ENCODE measurements around the gene RASD2.

The RASD2 gene

GRCh38 chr22:35597692-35598395, 57.2 kb downstream of the RASD2 start:
- WGBS, result 92% methylated on average over 16 of the region's 16 CpGs

GRCh38 chr22:35598396-35598710, 57.7 kb downstream of the RASD2 start:
- no peak overlapping the region for H2AK5ac ChIP-seq (ENCODE audit: low read length, severe bottlenecking)
- no peak overlapping the region for H3K4ac ChIP-seq (ENCODE audit: low read depth in 1 of 2, low read length in 2 of 2)
- H4K8ac ChIP-seq (ENCODE audit: low read length), result no peak overlapping the region
- H3K27ac ChIP-seq (ENCODE audit: low read length, poor library complexity, severe bottlenecking), result no peak overlapping the region
- no peak overlapping the region for H3K4me2 ChIP-seq (ENCODE audit: low read length, poor library complexity, severe bottlenecking)
- H3K14ac ChIP-seq (ENCODE audit: low read length in 2 of 2), result peak overlapping the region in 1 of 2 experiments; percentile 11
- H3K27me3 ChIP-seq (ENCODE audit: control insufficient read depth in 1 of 2, insufficient read depth in 1 of 2, low read length in 2 of 2), result peaks cover 0 to 3% of the 10 kb centered on the region in 2 experiments
- no peak overlapping the region for H3K4me3 ChIP-seq (ENCODE audit: insufficient read depth in 1 of 2, low read depth in 1 of 2, low read length in 2 of 2)
- no peaks in the 10 kb centered on the region for H3K9me3 ChIP-seq (ENCODE audit: control insufficient read depth, low read length)
- H2BK15ac ChIP-seq (ENCODE audit: low read depth, poor library complexity, severe bottlenecking), result no peak overlapping the region
- WGBS, result 92% methylated on average over 4 of the region's 4 CpGs
- H4K91ac ChIP-seq (ENCODE audit: low read length), result no peak overlapping the region
- no peak overlapping the region for H3K9ac ChIP-seq (ENCODE audit: low read length)
- H2BK120ac ChIP-seq (ENCODE audit: low read depth, low read length), result no peak overlapping the region
- H2BK12ac ChIP-seq (ENCODE audit: low read length in 2 of 2), result no peak overlapping the region
- H3K23ac ChIP-seq (ENCODE audit: low read length in 2 of 2), result peak overlapping the region in 1 of 2 experiments; percentile 50
- H2BK5ac ChIP-seq (ENCODE audit: low read depth, low read length, poor library complexity, severe bottlenecking), result no peak overlapping the region
- H3K18ac ChIP-seq (ENCODE audit: low read depth in 1 of 2, low read length in 2 of 2), result no peak overlapping the region
- H3K36me3 ChIP-seq (ENCODE audit: control insufficient read depth in 1 of 2, insufficient read depth in 2 of 2, low read depth in 1 of 2, low read length in 2 of 2), result no peaks in the 10 kb centered on the region
- no peak for DNase-seq
- H3K79me1 ChIP-seq (replicated peaks; ENCODE audit: low read length, poor library complexity, severe bottlenecking), result no peaks in the 10 kb centered on the region
- peaks cover 4% of the 10 kb centered on the region for H3K4me1 ChIP-seq (ENCODE audit: control insufficient read depth, insufficient read depth, low read depth, low read length)
- H2AFZ ChIP-seq (ENCODE audit: low read depth, low read length), result no peak overlapping the region

More at GRCh38 chr22:35597692-35598395, 57.2 kb downstream of the RASD2 start:
- Histone ChIP-seq H3K36me3 (ENCODE audit: control insufficient read depth in 1 of 2, insufficient read depth in 2 of 2, low read depth in 1 of 2, low read length in 2 of 2) (no peaks in the 10 kb centered on the region), H3K4ac (ENCODE audit: low read depth in 1 of 2, low read length in 2 of 2) (no peak overlapping the region), H3K27me3 (ENCODE audit: control insufficient read depth in 1 of 2, insufficient read depth in 1 of 2, low read length in 2 of 2) (peaks cover 0 to 3% of the 10 kb centered on the region in 2 experiments), H3K4me2 (ENCODE audit: low read length, poor library complexity, severe bottlenecking) (no peak overlapping the region), H2BK15ac (ENCODE audit: low read depth, poor library complexity, severe bottlenecking) (no peak overlapping the region), H2AK5ac (ENCODE audit: low read length, severe bottlenecking) (no peak overlapping the region), H3K79me1 (replicated peaks; ENCODE audit: low read length, poor library complexity, severe bottlenecking) (no peaks in the 10 kb centered on the region), H3K27ac (ENCODE audit: low read length, poor library complexity, severe bottlenecking) (no peak overlapping the region), H4K8ac (ENCODE audit: low read length) (no peak overlapping the region), H3K9ac (ENCODE audit: low read length) (no peak overlapping the region), H3K23ac (ENCODE audit: low read length in 2 of 2) (no peak overlapping the region), H3K18ac (ENCODE audit: low read depth in 1 of 2, low read length in 2 of 2) (no peak overlapping the region), H3K4me1 (ENCODE audit: control insufficient read depth, insufficient read depth, low read depth, low read length) (peaks cover 4% of the 10 kb centered on the region), H2AFZ (ENCODE audit: low read depth, low read length) (no peak overlapping the region), H2BK120ac (ENCODE audit: low read depth, low read length) (no peak overlapping the region), H3K9me3 (ENCODE audit: control insufficient read depth, low read length) (no peaks in the 10 kb centered on the region), H3K4me3 (ENCODE audit: insufficient read depth in 1 of 2, low read depth in 1 of 2, low read length in 2 of 2) (no peak overlapping the region), H3K14ac (ENCODE audit: low read length in 2 of 2) (peak overlapping the region in 1 of 2 experiments; percentile 11), H2BK12ac (ENCODE audit: low read length in 2 of 2) (no peak overlapping the region), H2BK5ac (ENCODE audit: low read depth, low read length, poor library complexity, severe bottlenecking) (no peak overlapping the region), H4K91ac (ENCODE audit: low read length) (no peak overlapping the region)
- no peak for DNase-seq

DNA sequence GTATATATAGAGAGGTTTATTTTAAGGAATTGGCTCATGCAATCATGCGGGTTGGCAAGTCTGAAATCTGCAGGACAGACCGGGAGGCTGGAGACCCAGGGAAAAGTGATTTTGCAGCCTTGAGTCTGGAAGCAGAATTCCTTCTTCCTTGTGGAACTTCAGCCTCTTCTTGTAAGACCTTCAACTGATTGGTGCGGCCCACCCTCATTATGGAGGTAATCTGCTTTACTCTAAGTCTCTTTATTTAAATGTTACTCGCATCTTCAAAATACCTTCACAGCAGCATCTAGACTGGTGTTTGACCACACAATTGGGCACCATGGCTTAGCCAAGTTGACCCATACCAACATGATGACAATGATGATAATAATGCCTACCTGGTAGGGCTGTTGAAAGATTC, 58.7 kb downstream of the RASD2 start:
- DNase-seq, result no peak
- Histone ChIP-seq H3K36me3 (ENCODE audit: control insufficient read depth in 1 of 2, insufficient read depth in 2 of 2, low read depth in 1 of 2, low read length in 2 of 2) (no peaks in the 10 kb centered on the region), H2BK12ac (ENCODE audit: low read length in 2 of 2) (no peak overlapping the region), H4K8ac (ENCODE audit: low read length) (no peak overlapping the region), H3K18ac (ENCODE audit: low read depth in 1 of 2, low read length in 2 of 2) (no peak overlapping the region), H2BK15ac (ENCODE audit: low read depth, poor library complexity, severe bottlenecking) (no peak overlapping the region), H3K27ac (ENCODE audit: low read length, poor library complexity, severe bottlenecking) (no peak overlapping the region), H2AFZ (ENCODE audit: low read depth, low read length) (no peak overlapping the region), H3K4me1 (ENCODE audit: control insufficient read depth, insufficient read depth, low read depth, low read length) (peaks cover 4% of the 10 kb centered on the region), H3K27me3 (ENCODE audit: control insufficient read depth in 1 of 2, insufficient read depth in 1 of 2, low read length in 2 of 2) (peaks cover 0 to 3% of the 10 kb centered on the region in 2 experiments), H2BK120ac (ENCODE audit: low read depth, low read length) (no peak overlapping the region), H3K4ac (ENCODE audit: low read depth in 1 of 2, low read length in 2 of 2) (no peak overlapping the region), H3K23ac (ENCODE audit: low read length in 2 of 2) (no peak overlapping the region), H3K9me3 (ENCODE audit: control insufficient read depth, low read length) (no peaks in the 10 kb centered on the region), H3K9ac (ENCODE audit: low read length) (no peak overlapping the region), H2AK5ac (ENCODE audit: low read length, severe bottlenecking) (no peak overlapping the region), H3K14ac (ENCODE audit: low read length in 2 of 2) (no peak overlapping the region), H3K79me1 (replicated peaks; ENCODE audit: low read length, poor library complexity, severe bottlenecking) (no peaks in the 10 kb centered on the region), H4K91ac (ENCODE audit: low read length) (no peak overlapping the region), H3K4me3 (ENCODE audit: insufficient read depth in 1 of 2, low read depth in 1 of 2, low read length in 2 of 2) (no peak overlapping the region), H2BK5ac (ENCODE audit: low read depth, low read length, poor library complexity, severe bottlenecking) (no peak overlapping the region), H3K4me2 (ENCODE audit: low read length, poor library complexity, severe bottlenecking) (no peak overlapping the region)
- 98% methylated on average over 4 of the region's 4 CpGs for WGBS

DNA sequence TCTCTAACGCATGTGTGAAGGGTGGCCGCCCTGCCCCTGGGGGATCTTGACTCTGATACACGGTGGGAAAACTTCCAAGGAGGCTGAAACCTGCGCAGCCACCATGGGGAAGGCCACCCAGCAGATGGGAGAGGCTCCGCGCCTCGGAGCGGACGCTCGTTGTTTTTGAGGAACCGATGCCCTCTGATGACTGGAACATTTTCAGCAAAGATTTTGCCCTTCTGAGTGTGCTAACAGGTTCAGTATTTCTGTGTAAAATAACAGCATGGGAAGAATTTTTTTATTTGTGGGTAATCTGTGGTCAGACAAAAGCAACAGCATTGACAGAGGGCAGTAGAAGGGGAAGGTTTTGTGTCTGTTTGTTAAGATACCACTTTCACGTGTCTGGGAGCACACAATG, 59.8 kb downstream of the RASD2 start:
- no peak overlapping the region for H2BK120ac ChIP-seq (ENCODE audit: low read depth, low read length)
- no peak overlapping the region for H3K4me3 ChIP-seq (ENCODE audit: insufficient read depth in 1 of 2, low read depth in 1 of 2, low read length in 2 of 2)
- no peak overlapping the region for H2AFZ ChIP-seq (ENCODE audit: low read depth, low read length)
- H3K4me1 ChIP-seq (ENCODE audit: control insufficient read depth, insufficient read depth, low read depth, low read length), result peaks cover 4% of the 10 kb centered on the region
- H2BK5ac ChIP-seq (ENCODE audit: low read depth, low read length, poor library complexity, severe bottlenecking), result no peak overlapping the region
- H4K91ac ChIP-seq (ENCODE audit: low read length), result no peak overlapping the region
- H2BK12ac ChIP-seq (ENCODE audit: low read length in 2 of 2), result no peak overlapping the region
- no peak overlapping the region for H3K23ac ChIP-seq (ENCODE audit: low read length in 2 of 2)
- 84% methylated on average over 12 of the region's 12 CpGs for WGBS
- no peak for DNase-seq
- H2AK5ac ChIP-seq (ENCODE audit: low read length, severe bottlenecking), result no peak overlapping the region
- no peak overlapping the region for H3K27ac ChIP-seq (ENCODE audit: low read length, poor library complexity, severe bottlenecking)
- H3K36me3 ChIP-seq (ENCODE audit: control insufficient read depth in 1 of 2, insufficient read depth in 2 of 2, low read depth in 1 of 2, low read length in 2 of 2), result no peaks in the 10 kb centered on the region
- no peak overlapping the region for H3K4me2 ChIP-seq (ENCODE audit: low read length, poor library complexity, severe bottlenecking)
- no peaks in the 10 kb centered on the region for H3K79me1 ChIP-seq (replicated peaks; ENCODE audit: low read length, poor library complexity, severe bottlenecking)
- no peak overlapping the region for H3K4ac ChIP-seq (ENCODE audit: low read depth in 1 of 2, low read length in 2 of 2)
- no peak overlapping the region for H3K14ac ChIP-seq (ENCODE audit: low read length in 2 of 2)
- peaks cover 0 to 6% of the 10 kb centered on the region in 2 experiments for H3K27me3 ChIP-seq (ENCODE audit: control insufficient read depth in 1 of 2, insufficient read depth in 1 of 2, low read length in 2 of 2)
- H3K18ac ChIP-seq (ENCODE audit: low read depth in 1 of 2, low read length in 2 of 2), result no peak overlapping the region
- H4K8ac ChIP-seq (ENCODE audit: low read length), result peak overlapping the region; percentile 46
- H2BK15ac ChIP-seq (ENCODE audit: low read depth, poor library complexity, severe bottlenecking), result no peak overlapping the region
- no peak overlapping the region for H3K9ac ChIP-seq (ENCODE audit: low read length)
- H3K9me3 ChIP-seq (ENCODE audit: control insufficient read depth, low read length), result no peaks in the 10 kb centered on the region
